Ramos (cell line): ENCODE data around the gene SRRM4.

Source experiments
- in situ Hi-C: fragments of 300-500 bp; cut with MboI; formaldehyde crosslinking; loops from one replicate; pipeline ENCODE4 v1.14.3; 2022; ENCODE audit warnings: low sequenced_read_pairs; ENCODE audit not compliant: unreplicated experiment

SRRM4 gene

GRCh38 chr12:119060847-119061796, 79.8 kb downstream of the SRRM4 start:
- in situ Hi-C loops, result no loop called here

DNA sequence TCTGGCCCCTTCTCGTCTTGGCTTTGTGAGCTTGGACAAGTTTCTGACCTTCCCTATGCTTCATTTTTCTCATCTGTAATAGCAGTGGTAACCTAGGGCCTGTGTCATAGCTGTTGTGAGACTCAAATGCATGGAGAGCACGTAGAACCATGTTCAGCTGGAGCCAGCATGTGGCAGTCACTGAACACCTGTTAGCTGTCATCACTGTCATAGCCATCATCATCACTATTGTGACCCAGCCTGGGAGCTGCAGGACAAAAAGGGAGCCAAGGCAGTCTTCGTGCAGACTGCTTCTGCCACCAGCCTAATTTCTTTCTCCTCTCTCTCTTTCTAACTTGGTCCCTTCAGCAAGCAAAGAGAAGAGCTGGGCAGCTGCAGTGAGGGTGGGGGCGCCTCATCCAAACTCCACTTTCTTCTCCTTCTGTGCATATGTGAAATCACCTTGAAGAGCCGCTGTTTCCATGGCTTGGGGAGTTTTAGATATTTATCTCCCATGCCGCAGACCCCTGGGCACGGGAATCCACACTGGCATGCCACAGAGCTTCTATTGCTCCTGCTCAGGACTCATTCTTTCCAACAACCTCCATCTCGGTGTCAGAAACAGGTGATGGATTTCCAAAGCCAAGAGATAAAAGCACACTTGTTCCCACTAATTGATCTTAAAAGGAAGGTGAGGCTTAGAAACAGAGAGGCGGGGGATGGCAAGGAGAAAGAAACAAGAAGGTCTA, 87.0 kb downstream of the SRRM4 start:
- in situ Hi-C loops, result no loop called here

DNA sequence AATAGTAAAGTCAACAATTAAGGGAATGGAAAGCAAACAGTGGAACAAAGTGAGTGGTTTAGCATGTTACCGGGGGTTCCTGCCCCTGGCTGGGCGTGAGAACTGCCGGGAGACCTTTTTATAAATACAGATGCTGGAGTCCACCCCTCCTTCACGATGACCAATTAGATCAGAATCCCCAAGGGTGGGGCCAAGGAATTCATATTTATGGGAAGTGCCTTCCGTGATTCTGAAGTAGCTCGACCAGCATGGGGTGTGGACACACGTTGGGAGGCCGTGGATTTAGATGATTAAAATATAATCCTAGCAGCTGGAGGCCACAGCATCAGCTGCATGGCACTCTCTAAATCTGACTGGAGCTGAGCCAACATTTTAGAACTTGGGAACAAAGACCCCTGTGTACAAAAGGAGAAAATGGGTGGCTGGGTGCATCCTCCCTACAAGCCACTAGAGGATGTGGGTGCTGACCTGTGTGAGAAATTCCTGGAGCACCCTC, 87.9 kb downstream of the SRRM4 start:
- in situ Hi-C loops, result no loop called here

- in situ Hi-C loops, result no loop called here
Measured at GRCh38 chr12:119071176-119071575, 89.8 kb downstream of the SRRM4 start.

- in situ Hi-C loops, result no loop called here
Measured at GRCh38 chr12:119071638-119072231, 90.4 kb downstream of the SRRM4 start.

DNA sequence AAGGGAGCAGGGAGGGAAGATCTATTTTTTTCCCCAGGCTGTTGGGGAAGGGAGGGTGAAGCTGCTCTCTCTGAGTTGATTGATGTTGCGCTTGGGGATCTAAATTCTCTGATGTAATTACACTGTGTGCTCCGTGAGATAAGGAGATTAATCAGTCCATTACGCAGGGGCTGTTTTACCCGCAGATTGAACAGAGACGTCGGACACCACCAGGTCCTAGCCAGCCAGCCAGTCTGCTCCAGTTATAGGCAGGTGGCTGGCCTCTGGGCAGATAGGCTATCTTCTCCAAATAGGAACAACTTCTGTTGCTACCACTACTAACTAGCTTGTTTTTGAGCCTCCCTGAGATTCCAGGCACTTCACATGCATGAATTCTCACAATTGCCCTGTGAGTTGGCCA, 91.1 kb downstream of the SRRM4 start:
- in situ Hi-C loops, result no loop called here

DNA sequence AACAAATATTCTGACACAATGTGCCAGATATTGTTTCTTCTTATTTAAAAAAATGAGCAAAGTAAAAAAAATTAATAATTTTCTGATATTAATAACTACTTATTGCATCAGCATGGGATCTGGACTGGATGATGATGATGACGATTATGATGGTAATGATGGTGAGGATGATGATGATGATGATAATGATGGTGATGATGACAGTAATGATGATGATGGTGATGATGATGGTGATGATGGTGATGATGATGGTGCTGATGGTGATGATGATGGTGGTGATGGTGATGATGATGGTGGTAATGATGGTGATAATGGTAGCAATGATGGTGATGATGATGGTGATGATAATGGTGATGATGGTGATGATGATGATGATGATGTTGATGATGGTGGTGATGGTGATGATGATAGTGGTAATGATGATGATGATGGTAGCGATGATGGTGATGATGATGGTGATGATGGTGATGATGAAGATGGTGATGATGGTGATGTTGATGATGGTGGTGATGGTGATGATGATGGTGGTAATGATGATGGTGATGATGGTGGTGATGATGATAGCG, 94.0 kb downstream of the SRRM4 start:
- in situ Hi-C loops, result no loop called here

DNA sequence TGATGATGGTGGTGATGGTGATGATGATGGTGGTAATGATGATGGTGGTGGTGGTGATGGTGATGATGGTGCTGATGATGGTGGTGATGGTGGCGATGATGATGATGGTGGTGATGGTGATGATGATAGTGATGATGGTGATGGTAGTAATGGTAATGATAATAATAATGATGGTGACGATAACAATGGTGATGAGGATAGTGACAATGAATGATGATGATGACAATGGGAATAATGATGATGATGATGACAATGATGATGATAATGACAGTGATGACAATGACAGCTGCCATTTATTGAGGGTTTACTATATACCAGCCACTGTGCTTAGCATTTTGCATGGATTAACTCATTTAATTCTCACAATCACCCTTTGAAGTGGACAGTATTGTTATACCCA, 94.6 kb downstream of the SRRM4 start:
- in situ Hi-C loops, result no loop called here

- in situ Hi-C loops, result no loop called here
Measured at GRCh38 chr12:119079530-119079929, 98.2 kb downstream of the SRRM4 start.

GRCh38 chr12:119082016-119082415, 100.7 kb downstream of the SRRM4 start:
- in situ Hi-C loops, result no loop called here

- in situ Hi-C loops, result no loop called here
Measured at GRCh38 chr12:119082496-119082895, 101.2 kb downstream of the SRRM4 start.

- in situ Hi-C loops, result no loop called here
Measured at GRCh38 chr12:119088685-119089379, 107.5 kb downstream of the SRRM4 start.

DNA sequence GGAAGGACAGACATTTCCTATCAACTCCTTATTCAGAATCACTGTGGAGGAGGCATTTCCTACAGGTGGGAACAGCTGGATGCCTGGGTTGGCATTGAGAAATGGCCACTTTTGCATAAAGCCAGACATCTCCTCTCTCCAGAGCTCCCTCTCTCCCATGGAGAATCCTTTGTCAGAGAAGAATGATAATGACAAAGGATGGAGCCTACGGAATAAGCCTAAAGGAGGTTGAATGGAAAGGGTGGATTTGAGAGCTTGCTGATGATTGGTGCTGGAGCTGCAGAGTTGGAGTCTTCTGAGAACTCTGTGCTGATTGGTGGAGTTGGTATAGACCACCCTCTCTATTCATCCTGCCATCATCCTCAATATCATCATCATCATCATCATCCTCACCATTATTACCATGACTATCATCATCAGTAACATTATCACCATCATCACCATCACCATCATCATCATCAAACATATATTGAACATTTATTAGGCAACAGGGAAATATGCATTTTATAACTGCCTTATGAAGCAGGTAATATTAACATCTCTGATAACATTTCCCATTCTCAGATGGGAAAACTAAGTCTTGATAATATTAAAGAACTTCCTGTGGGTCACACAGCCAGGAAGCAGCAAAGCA, 108.2 kb downstream of the SRRM4 start:
- in situ Hi-C loops, result no loop called here

DNA sequence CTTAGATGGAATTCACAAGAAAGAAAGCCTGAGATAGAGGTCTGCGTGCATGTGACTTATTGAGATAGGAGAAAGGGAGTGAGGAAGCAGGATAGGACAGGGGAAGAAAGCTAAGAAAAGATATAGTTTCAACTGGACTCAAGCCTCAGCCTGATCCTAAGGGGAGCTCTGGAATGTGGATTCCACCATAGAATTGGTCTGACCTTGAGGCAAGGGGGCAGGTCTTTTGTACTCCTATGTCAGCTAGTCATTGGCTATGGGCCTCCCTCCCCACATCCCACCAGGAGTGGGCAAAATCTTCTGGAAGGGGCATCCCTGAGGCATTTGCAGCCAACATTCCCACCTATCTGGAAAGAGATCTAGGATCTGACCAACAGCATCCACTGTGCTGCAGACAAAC, 108.9 kb downstream of the SRRM4 start:
- in situ Hi-C loops, result no loop called here

DNA sequence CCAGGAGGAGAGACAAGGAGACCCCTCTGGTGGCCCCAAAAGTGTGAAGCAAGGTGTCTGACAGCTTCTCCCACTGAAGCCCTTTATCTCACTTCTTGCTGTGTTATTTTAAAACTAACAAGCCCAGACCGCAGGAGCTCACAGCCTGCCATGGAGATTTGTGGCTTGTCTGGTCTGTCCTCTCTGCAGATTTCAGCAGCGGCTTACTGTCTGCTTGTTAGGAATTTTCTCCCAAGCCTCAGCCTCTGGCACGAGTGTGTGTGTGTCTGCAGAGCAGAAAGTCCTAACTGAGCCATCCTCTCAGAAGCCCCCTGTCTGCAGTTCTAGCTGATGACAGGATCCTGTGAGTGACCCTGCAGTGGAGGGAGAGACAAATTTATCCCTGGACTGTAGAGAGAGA, 109.5 kb downstream of the SRRM4 start:
- in situ Hi-C loops, result no loop called here

GRCh38 chr12:119096429-119097202, 115.3 kb downstream of the SRRM4 start:
- in situ Hi-C loops, result no loop called here

DNA sequence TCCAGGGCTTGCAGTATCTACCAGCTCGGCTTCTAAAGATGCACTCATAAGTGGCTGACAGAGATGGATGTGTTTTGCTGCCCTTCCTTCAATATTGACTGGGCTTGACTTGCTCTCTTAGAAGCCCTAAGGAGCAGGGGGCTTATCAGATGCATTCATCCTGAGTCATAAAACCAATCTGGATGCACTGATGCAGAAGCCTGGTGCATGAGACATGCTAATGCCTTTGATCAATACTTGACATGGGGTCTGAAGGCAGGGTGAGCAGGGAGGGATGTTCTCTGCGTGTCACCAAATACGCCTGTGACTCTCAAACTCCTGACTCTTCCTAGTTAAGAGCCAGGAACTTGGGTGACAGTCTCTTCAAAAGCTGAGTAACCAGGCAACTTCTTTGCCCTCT, 119.6 kb downstream of the SRRM4 start:
- in situ Hi-C loops, result no loop called here

DNA sequence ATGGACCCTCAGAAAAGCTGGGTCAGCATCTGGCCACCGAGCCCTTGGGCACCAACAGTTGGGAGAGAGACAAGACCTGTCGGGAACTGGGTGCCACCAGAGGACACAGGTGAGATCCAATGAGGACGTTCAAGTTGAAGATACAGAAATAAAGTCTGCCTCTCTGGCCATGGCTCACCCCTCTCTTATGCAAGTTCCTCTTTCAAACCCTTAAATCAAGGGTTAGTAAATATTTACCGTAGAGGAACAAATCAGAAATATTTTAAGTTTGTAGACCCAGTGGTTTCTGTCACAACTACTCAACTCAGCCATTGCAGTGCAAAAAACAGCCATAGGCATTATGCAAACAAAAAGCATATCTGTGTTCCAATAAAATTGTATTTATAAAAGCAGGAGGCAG, 120.9 kb downstream of the SRRM4 start:
- in situ Hi-C loops, result no loop called here

- in situ Hi-C loops, result no loop called here
Measured at GRCh38 chr12:119102714-119103113, 121.4 kb downstream of the SRRM4 start.
